Measurements from ENCODE around the gene GABRP. TPM values are rescaled to one million over a fixed set of nuclear protein-coding genes. Genes with fewer than 3 reads are reported as not detected.

The GABRP gene
- polyA plus RNA-seq, 1 donor from 2014 or later: not detected

- H3K79me2 ChIP-seq (replicated peaks; ENCODE audit: insufficient read depth, low read length): no peaks in the 10 kb centered on the region
- no peak overlapping the region for H3K4me2 ChIP-seq (ENCODE audit: low read length)
- H3K27me3 ChIP-seq (ENCODE audit: insufficient read depth, low read depth, low read length): no peaks in the 10 kb centered on the region
- H3K4me3 ChIP-seq (ENCODE audit: low read length): no peak overlapping the region
- no peak overlapping the region for H2AFZ ChIP-seq (ENCODE audit: low read depth, low read length)
- no peaks in the 10 kb centered on the region for H3K36me3 ChIP-seq (ENCODE audit: insufficient read depth, low read length)
- H3F3A ChIP-seq (ENCODE audit: insufficient read depth, low read length, poor library complexity, severe bottlenecking): no peaks in the 10 kb centered on the region
- TF ChIP-seq SMC3 (conservative IDR thresholded peaks at IDR 0.05; ENCODE audit: poor library complexity) (no peak), POLR2AphosphoS5 (IDR thresholded peaks at IDR 0.05) (no peak), RAD21 (conservative IDR thresholded peaks at IDR 0.05) (no peak), TAF1 (IDR thresholded peaks at IDR 0.05; ENCODE audit: low read depth) (no peak), EP300 (conservative IDR thresholded peaks at IDR 0.05; ENCODE audit: poor library complexity, severe bottlenecking) (no peak), REST (IDR thresholded peaks at IDR 0.05; ENCODE audit: borderline replicate concordance) (no peak), EZH2 (IDR thresholded peaks at IDR 0.05; ENCODE audit: borderline replicate concordance, insufficient read depth, low read length, poor library complexity, severe bottlenecking) (no peak), CTCF (IDR thresholded peaks at IDR 0.05; ENCODE audit: poor library complexity, severe bottlenecking) (no peak), MXI1 (conservative IDR thresholded peaks at IDR 0.05; ENCODE audit: poor library complexity, severe bottlenecking) (no peak)
- H3K27ac ChIP-seq (ENCODE audit: low read length): no peak overlapping the region
- H3K9ac ChIP-seq (ENCODE audit: low read length): no peak overlapping the region
- no peaks in the 10 kb centered on the region for H3K9me3 ChIP-seq (ENCODE audit: low read length)
- H3K9me2 ChIP-seq (ENCODE audit: insufficient read depth, low read length): no peaks in the 10 kb centered on the region
- no peaks in the 10 kb centered on the region for H4K20me1 ChIP-seq (ENCODE audit: insufficient read depth)
Measured at GRCh38 chr5:170760113-170760512, 23.4 kb upstream of the GABRP start.

- Histone ChIP-seq H3K9me2 (ENCODE audit: insufficient read depth, low read length) (no peaks in the 10 kb centered on the region), H3F3A (ENCODE audit: insufficient read depth, low read length, poor library complexity, severe bottlenecking) (no peaks in the 10 kb centered on the region), H2AFZ (ENCODE audit: low read depth, low read length) (no peak overlapping the region), H3K9ac (ENCODE audit: low read length) (no peak overlapping the region), H3K79me2 (replicated peaks; ENCODE audit: insufficient read depth, low read length) (no peaks in the 10 kb centered on the region), H4K20me1 (ENCODE audit: insufficient read depth) (no peaks in the 10 kb centered on the region), H3K27me3 (ENCODE audit: insufficient read depth, low read depth, low read length) (no peaks in the 10 kb centered on the region), H3K36me3 (ENCODE audit: insufficient read depth, low read length) (no peaks in the 10 kb centered on the region), H3K9me3 (ENCODE audit: low read length) (no peaks in the 10 kb centered on the region), H3K27ac (ENCODE audit: low read length) (no peak overlapping the region), H3K4me2 (ENCODE audit: low read length) (no peak overlapping the region), H3K4me3 (ENCODE audit: low read length) (no peak overlapping the region)
- no peak for TF ChIP-seq REST (IDR thresholded peaks at IDR 0.05; ENCODE audit: borderline replicate concordance)
- no peak for TF ChIP-seq CTCF (IDR thresholded peaks at IDR 0.05; ENCODE audit: poor library complexity, severe bottlenecking)
- no peak for TF ChIP-seq EP300 (conservative IDR thresholded peaks at IDR 0.05; ENCODE audit: poor library complexity, severe bottlenecking)
- TF ChIP-seq SMC3 (conservative IDR thresholded peaks at IDR 0.05; ENCODE audit: poor library complexity): no peak
- no peak for TF ChIP-seq RAD21 (conservative IDR thresholded peaks at IDR 0.05)
- no peak for TF ChIP-seq MXI1 (conservative IDR thresholded peaks at IDR 0.05; ENCODE audit: poor library complexity, severe bottlenecking)
- TF ChIP-seq EZH2 (IDR thresholded peaks at IDR 0.05; ENCODE audit: borderline replicate concordance, insufficient read depth, low read length, poor library complexity, severe bottlenecking): no peak
Measured at GRCh38 chr5:170761048-170761707, 22.3 kb upstream of the GABRP start.

Data from neural cell (in vitro differentiated cells).